ENCODE measurements around the gene PLCXD1.

Gene PLCXD1

DNA sequence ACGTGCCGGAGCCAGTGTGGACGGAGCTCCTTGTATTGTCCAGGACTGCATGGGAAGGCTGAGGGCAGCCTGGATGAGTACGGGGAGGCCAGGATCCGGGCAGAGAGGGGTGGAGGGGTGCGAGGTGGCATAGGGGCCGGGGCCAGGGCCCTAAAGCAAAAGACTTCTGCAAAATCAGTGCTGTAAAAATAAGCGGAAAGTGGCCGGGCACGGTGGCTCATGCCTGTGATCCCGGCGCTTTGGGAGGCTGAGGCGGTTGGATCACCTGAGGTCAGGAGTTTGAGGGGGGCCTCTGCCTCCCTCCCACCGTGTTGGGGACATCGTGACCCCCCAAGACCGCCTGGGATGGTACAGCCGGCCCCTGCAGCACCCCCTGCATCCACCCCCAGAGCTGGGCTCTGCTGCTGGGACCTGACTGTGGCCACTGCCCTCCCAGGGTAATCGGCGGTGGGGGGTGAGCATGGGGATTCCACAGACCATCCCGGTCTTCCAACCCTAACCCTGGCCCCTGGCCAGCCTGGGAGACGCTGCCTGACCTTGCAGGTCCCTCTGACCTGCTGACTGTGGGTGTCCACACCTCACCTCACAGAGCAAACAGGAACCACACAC, 23.4 kb upstream of the PLCXD1 start:
- ChIA-PET POLR2A (no interaction called here), CTCF (no interaction called here)

DNA sequence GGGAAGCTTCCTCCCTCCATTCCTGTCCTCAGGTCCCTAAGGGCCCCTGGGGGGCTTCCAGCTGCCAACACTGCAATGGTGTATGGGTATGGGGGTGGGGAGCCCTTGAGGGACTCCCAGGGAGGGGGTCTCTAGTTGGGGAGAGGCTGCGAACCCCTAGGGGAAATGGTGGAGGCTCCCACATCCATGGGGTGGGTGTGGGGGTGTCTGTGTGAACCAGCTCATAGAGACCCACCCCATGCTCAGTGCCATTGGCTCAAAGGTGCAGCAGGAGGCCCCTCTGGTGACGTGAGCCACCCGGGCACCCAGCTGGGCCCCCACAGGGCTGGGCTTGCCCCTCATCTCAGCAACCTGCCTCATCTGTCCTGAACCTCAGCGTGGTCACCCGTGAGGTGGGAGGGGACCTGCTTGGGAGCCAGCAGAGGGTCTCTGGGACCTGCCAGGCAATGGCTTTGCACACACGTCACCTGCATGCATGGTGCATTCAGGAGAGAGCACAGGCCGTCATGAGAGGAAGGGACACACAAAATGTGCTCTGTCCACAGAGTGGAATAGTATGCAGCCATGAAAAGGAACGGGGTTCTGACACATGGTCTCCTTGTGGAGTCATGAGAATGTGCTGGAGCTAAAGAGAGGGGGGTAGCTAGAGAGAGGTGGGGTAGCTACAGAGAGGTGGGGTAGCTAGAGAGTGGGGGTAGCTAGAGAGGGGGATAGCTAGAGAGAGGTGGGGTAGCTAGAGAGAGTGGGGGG, 22.7 kb upstream of the PLCXD1 start:
- ChIA-PET CTCF (no interaction called here), POLR2A (no interaction called here)
- DNase-seq (ENCODE audit: extremely low spot score): no peak
- TF ChIP-seq L3MBTL2 (conservative IDR thresholded peaks at IDR 0.05): no peak
- no peak for TF ChIP-seq TARDBP (IDR thresholded peaks at IDR 0.05)
- TF ChIP-seq BHLHE40 (IDR thresholded peaks at IDR 0.05; ENCODE audit: borderline replicate concordance): no peak
- no peak for TF ChIP-seq FOXA1 (IDR thresholded peaks at IDR 0.05)
- TF ChIP-seq ZNF384 (IDR thresholded peaks at IDR 0.05): no peak
- no peak for TF ChIP-seq ARNT (IDR thresholded peaks at IDR 0.05)
- TF ChIP-seq ELF4 (IDR thresholded peaks at IDR 0.05): no peak
- no peak for TF ChIP-seq FOXM1 (IDR thresholded peaks at IDR 0.05; ENCODE audit: borderline replicate concordance)
- no peak for TF ChIP-seq LEF1 (IDR thresholded peaks at IDR 0.05; ENCODE audit: borderline replicate concordance)
- no peak for TF ChIP-seq SP1 (IDR thresholded peaks at IDR 0.05)

More for the DNA sequence above, 23.4 kb upstream of the PLCXD1 start:
- no peak for DNase-seq (ENCODE audit: extremely low spot score)
- TF ChIP-seq FOXA1 (IDR thresholded peaks at IDR 0.05): no peak
- TF ChIP-seq ELF4 (IDR thresholded peaks at IDR 0.05): no peak
- TF ChIP-seq SP1 (IDR thresholded peaks at IDR 0.05): no peak
- no peak for TF ChIP-seq FOXK2 (IDR thresholded peaks at IDR 0.05)
- TF ChIP-seq CTBP1 (IDR thresholded peaks at IDR 0.05; ENCODE audit: borderline replicate concordance): no peak
- TF ChIP-seq, protein P1, sequence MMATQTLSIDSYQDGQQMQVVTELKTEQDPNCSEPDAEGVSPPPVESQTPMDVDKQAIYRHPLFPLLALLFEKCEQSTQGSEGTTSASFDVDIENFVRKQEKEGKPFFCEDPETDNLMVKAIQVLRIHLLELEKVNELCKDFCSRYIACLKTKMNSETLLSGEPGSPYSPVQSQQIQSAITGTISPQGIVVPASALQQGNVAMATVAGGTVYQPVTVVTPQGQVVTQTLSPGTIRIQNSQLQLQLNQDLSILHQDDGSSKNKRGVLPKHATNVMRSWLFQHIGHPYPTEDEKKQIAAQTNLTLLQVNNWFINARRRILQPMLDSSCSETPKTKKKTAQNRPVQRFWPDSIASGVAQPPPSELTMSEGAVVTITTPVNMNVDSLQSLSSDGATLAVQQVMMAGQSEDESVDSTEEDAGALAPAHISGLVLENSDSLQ (IDR thresholded peaks at IDR 0.05): no peak
- TF ChIP-seq BHLHE40 (IDR thresholded peaks at IDR 0.05; ENCODE audit: borderline replicate concordance): no peak
- no peak for TF ChIP-seq FOXM1 (IDR thresholded peaks at IDR 0.05; ENCODE audit: borderline replicate concordance)
- no peak for TF ChIP-seq LEF1 (IDR thresholded peaks at IDR 0.05; ENCODE audit: borderline replicate concordance)
- no peak for TF ChIP-seq HDGF (IDR thresholded peaks at IDR 0.05; ENCODE audit: borderline replicate concordance)
- no peak for TF ChIP-seq SUZ12 (IDR thresholded peaks at IDR 0.05)
- TF ChIP-seq NFRKB (IDR thresholded peaks at IDR 0.05): no peak
- TF ChIP-seq ZNF384 (IDR thresholded peaks at IDR 0.05): no peak
- TF ChIP-seq ARNT (IDR thresholded peaks at IDR 0.05): no peak
- no peak for TF ChIP-seq TARDBP (IDR thresholded peaks at IDR 0.05)
- no peak for TF ChIP-seq L3MBTL2 (conservative IDR thresholded peaks at IDR 0.05)

DNA sequence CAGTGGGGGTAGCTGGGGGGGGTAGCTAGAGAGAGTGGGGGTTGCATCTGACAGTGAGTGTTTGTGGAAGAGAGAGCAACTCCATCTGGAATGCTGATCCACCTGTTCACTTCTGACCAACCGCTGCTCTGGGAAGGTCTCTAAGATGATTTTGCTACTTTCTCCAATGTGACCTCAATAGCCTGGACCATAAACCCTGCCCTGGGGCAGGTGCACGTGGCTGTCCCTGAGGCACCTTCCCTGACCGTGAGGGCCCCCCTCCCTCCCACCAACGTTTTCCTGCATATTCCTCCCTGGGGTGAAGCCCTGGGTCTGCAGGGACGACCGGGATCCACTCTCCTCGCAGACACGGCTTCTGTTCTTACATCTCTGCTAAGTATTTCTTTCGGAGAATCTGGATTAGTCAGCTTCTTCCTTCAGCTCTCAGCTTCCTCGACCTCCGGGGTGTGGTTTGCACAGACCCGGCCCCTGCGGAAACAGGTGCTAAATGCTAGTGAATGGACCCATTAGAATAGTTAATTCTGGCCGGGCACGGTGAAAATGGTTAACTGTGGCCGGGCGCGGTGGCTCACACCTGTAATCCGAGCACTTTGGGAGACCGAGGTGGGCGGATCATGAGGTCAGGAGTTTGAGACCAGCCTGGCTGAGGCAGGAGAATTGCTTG, 21.4 kb upstream of the PLCXD1 start:
- ChIA-PET POLR2A (no interaction called here), CTCF (no interaction called here)
- no peak for DNase-seq (ENCODE audit: extremely low spot score)
- TF ChIP-seq FOXK2 (IDR thresholded peaks at IDR 0.05) (no peak), HDGF (IDR thresholded peaks at IDR 0.05; ENCODE audit: borderline replicate concordance) (no peak), LEF1 (IDR thresholded peaks at IDR 0.05; ENCODE audit: borderline replicate concordance) (no peak), BHLHE40 (IDR thresholded peaks at IDR 0.05; ENCODE audit: borderline replicate concordance) (no peak), ZNF384 (IDR thresholded peaks at IDR 0.05) (no peak), TARDBP (IDR thresholded peaks at IDR 0.05) (no peak), ARNT (IDR thresholded peaks at IDR 0.05) (no peak), NFRKB (IDR thresholded peaks at IDR 0.05) (no peak), L3MBTL2 (conservative IDR thresholded peaks at IDR 0.05) (no peak), FOXM1 (IDR thresholded peaks at IDR 0.05; ENCODE audit: borderline replicate concordance) (no peak), SP1 (IDR thresholded peaks at IDR 0.05) (no peak), CTBP1 (IDR thresholded peaks at IDR 0.05; ENCODE audit: borderline replicate concordance) (no peak), FOXA1 (IDR thresholded peaks at IDR 0.05) (no peak)
- TF ChIP-seq, protein P1 (IDR thresholded peaks at IDR 0.05): no peak

DNA sequence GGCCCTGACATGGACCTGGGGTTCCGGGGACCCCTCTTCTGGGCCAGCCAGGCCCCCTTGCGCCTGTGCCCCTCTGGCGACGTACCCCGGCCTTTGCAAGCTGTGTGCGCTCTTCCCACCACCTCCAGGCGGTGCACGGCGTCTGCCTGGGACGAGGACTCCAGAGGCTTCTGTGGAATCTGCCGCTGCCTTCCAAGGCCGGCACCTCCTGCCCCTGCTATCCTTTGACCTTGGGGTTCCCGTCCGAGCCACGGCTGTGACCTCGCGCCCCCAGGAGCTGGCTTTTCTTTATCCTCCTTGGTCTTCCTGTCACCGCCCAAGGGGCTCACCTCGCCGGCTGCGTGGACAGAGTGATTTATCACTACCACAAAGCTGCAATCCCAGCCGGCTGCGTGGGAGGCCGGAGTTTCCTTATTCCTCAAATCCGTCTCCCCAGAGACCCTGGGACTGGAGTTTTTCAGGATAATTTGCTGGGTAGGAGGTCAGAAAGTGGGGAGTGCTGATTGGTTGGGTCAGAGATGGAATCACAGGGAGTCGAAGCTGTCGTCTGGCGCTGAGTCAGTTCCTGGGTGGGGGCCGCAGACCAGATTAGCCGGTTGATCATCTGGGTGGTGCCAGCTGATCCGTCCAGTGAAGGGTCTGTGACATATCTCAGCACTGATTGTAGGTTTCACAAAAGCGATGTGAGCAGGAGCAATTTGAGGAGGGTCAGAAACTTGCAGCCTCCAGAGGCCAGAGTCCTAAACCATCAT, 19.8 kb upstream of the PLCXD1 start:
- ChIA-PET POLR2A (no interaction called here), CTCF (no interaction called here)
- no peak for DNase-seq (ENCODE audit: extremely low spot score)
- no peak for TF ChIP-seq BHLHE40 (IDR thresholded peaks at IDR 0.05; ENCODE audit: borderline replicate concordance)
- no peak for TF ChIP-seq NFRKB (IDR thresholded peaks at IDR 0.05)
- TF ChIP-seq LEF1 (IDR thresholded peaks at IDR 0.05; ENCODE audit: borderline replicate concordance): no peak
- TF ChIP-seq TARDBP (IDR thresholded peaks at IDR 0.05): no peak
- no peak for TF ChIP-seq ELF4 (IDR thresholded peaks at IDR 0.05)
- TF ChIP-seq FOXA1 (IDR thresholded peaks at IDR 0.05): no peak
- TF ChIP-seq FOXK2 (IDR thresholded peaks at IDR 0.05): no peak
- no peak for TF ChIP-seq CTBP1 (IDR thresholded peaks at IDR 0.05; ENCODE audit: borderline replicate concordance)
- no peak for TF ChIP-seq SUZ12 (IDR thresholded peaks at IDR 0.05)
- no peak for TF ChIP-seq ARNT (IDR thresholded peaks at IDR 0.05)
- no peak for TF ChIP-seq ZNF384 (IDR thresholded peaks at IDR 0.05)
- no peak for TF ChIP-seq FOXM1 (IDR thresholded peaks at IDR 0.05; ENCODE audit: borderline replicate concordance)
- no peak for TF ChIP-seq L3MBTL2 (conservative IDR thresholded peaks at IDR 0.05)

DNA sequence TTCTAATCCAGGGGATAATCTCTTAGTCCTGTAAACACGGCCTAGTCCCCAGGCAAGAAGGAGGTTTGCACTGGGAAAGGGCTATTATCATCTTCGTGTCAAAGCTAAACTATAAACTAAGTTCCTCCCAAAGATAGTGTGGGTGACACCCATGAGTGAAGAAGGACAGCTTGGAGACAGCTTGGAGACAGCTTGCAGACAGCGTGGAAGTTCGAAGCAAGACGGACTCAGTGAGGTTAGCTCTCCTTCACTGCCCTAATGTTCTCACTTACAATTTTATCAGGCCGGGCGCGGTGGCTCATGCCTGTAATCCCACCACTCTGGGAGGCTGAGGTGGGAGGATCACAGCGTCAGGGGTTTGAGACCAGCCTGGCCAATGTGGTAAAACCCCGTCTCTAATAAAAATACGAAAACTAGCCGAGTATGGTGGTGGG, 19.2 kb upstream of the PLCXD1 start:
- POLR2A ChIA-PET: no interaction called here
- CTCF ChIA-PET: no interaction called here
- DNase-seq (ENCODE audit: extremely low spot score): no peak
- TF ChIP-seq SP1 (IDR thresholded peaks at IDR 0.05): no peak
- TF ChIP-seq ZNF384 (IDR thresholded peaks at IDR 0.05): no peak
- no peak for TF ChIP-seq FOXA1 (IDR thresholded peaks at IDR 0.05)
- no peak for TF ChIP-seq ARNT (IDR thresholded peaks at IDR 0.05)
- TF ChIP-seq, protein P1 (IDR thresholded peaks at IDR 0.05): no peak
- no peak for TF ChIP-seq LEF1 (IDR thresholded peaks at IDR 0.05; ENCODE audit: borderline replicate concordance)
- TF ChIP-seq NFRKB (IDR thresholded peaks at IDR 0.05): no peak
- no peak for TF ChIP-seq HDGF (IDR thresholded peaks at IDR 0.05; ENCODE audit: borderline replicate concordance)
- no peak for TF ChIP-seq BHLHE40 (IDR thresholded peaks at IDR 0.05; ENCODE audit: borderline replicate concordance)
- no peak for TF ChIP-seq L3MBTL2 (conservative IDR thresholded peaks at IDR 0.05)
- no peak for TF ChIP-seq TARDBP (IDR thresholded peaks at IDR 0.05)
- TF ChIP-seq ELF4 (IDR thresholded peaks at IDR 0.05): no peak
- TF ChIP-seq FOXM1 (IDR thresholded peaks at IDR 0.05; ENCODE audit: borderline replicate concordance): no peak
- TF ChIP-seq SUZ12 (IDR thresholded peaks at IDR 0.05): no peak
- TF ChIP-seq CTBP1 (IDR thresholded peaks at IDR 0.05; ENCODE audit: borderline replicate concordance): no peak
- no peak for TF ChIP-seq FOXK2 (IDR thresholded peaks at IDR 0.05)
